UCSD-AML1 (cell line): ENCODE results near the gene HSPH1.
A peak's percentile ranks its signal among the peaks of the same experiment; 100 is the strongest.
"Not testable (repeated sequence)": the region's sequence is repeated elsewhere in the genome, so short reads cannot be mapped to it uniquely, and the experiment has no call there.

Experiments
- DNase-seq: peaks from one replicate; lab custom pipeline; 2025; ENCODE audit not compliant: unreplicated experiment; lab: John Stamatoyannopoulos, UW

The HSPH1 gene

GRCh38 chr13:31100721-31101120 is 61.0 kb downstream of the HSPH1 start:
- DNase-seq = no peak

GRCh38 chr13:31097911-31098434 is 63.7 kb downstream of the HSPH1 start:
- not testable (repeated sequence) for DNase-seq

- no peak for DNase-seq
These were observed 64.9 kb downstream of the HSPH1 start for GRCh38 chr13:31096654-31097302.

- DNase-seq = no peak
These were observed 67.2 kb downstream of the HSPH1 start for GRCh38 chr13:31094331-31095015.

- DNase-seq = no peak
These were observed 68.4 kb downstream of the HSPH1 start for GRCh38 chr13:31093145-31093885.

- DNase-seq = no peak
These were observed 69.1 kb downstream of the HSPH1 start for GRCh38 chr13:31092646-31093045.

GRCh38 chr13:31090961-31091624 is 70.6 kb downstream of the HSPH1 start:
- peak; percentile 36 for DNase-seq

- no peak for DNase-seq
These were observed 71.6 kb downstream of the HSPH1 start for GRCh38 chr13:31090096-31090495.

GRCh38 chr13:31089649-31090048 is 72.1 kb downstream of the HSPH1 start:
- no peak for DNase-seq

GRCh38 chr13:31088826-31089420 is 72.8 kb downstream of the HSPH1 start:
- no peak for DNase-seq
